Cardiac muscle cell (in vitro differentiated cells and primary cell): ENCODE data around the gene PAQR8. TPM values are rescaled to one million over a fixed set of nuclear protein-coding genes. Genes with fewer than 3 reads are reported as not detected.

ENCODE experiments used
- DNase-seq, 2 donors: peaks; one replicate each; pipeline versions ENCODE4 v3.0.0 to v3.0.0-alpha.2; 2010 to 2017; ENCODE audit warnings: low read depth in 1 of 2, low spot score in 1 of 2
- H3K27ac ChIP-seq: fragments of 200-600 bp; sonication (generic); 2 replicates; pipeline ENCODE4 v1.5.1; 2016
- H3K27me3 ChIP-seq: fragments of 200-600 bp; sonication (generic); 2 replicates; pipeline ENCODE4 v1.6.0; 2016; ENCODE audit warnings: control low read depth
- H3K36me3 ChIP-seq: fragments of 200-600 bp; sonication (generic); 2 replicates; pipeline ENCODE4 v1.5.1; 2016; ENCODE audit warnings: control low read depth
- H3K4me1 ChIP-seq: fragments of 200-600 bp; sonication (generic); 2 replicates; pipeline ENCODE4 v1.8.1; 2017; ENCODE audit warnings: low read depth, mild to moderate bottlenecking, mixed run types
- H3K4me3 ChIP-seq: fragments of 200-600 bp; sonication (generic); 2 replicates; pipeline ENCODE4 v1.5.1; 2016; ENCODE audit warnings: mild to moderate bottlenecking
- H3K9me3 ChIP-seq: fragments of 200-600 bp; sonication (generic); 2 replicates; pipeline ENCODE4 v1.5.1; 2017; ENCODE audit warnings: low read depth, mild to moderate bottlenecking, control low read depth
- CTCF ChIP-seq: IDR thresholded peaks from 2 replicates; pipeline ENCODE4 v1.5.1; 2012; ENCODE audit warnings: low read depth, mild to moderate bottlenecking, low read length
- polyA plus RNA-seq: library from polyadenylated mRNA; unstranded; fragments of >200 nt; fragmentation: Nextera tagmentation; extraction: Ambion mirVana; gene quantifications from 2 replicates; pipeline ENCODE4 v1.2.1, GENCODE V29; 2016
- total RNA-seq: library from RNA; depleted of rRNA; stranded (reverse); fragments of >200 nt; gene quantifications from 2 replicates; pipeline ENCODE4 v1.2.3, GENCODE V29; 2016

PAQR8 gene
- total and polyA plus RNA-seq, 2 experiments from 2014 or later, result 15.5 to 16.8 TPM

GRCh38 chr6:52403086-52403485 lies 41.1 kb downstream of the PAQR8 start:
- Histone ChIP-seq H3K9me3 (no peaks in the 10 kb centered on the region), H3K27ac (no peak overlapping the region), H3K36me3 (no peaks in the 10 kb centered on the region), H3K4me1 (peaks cover 5% of the 10 kb centered on the region), H3K4me3 (no peak overlapping the region), H3K27me3 (no peaks in the 10 kb centered on the region)
- no peak for DNase-seq
- no peak for TF ChIP-seq CTCF

GRCh38 chr6:52403627-52404026 lies 41.7 kb downstream of the PAQR8 start:
- H3K27ac ChIP-seq, result no peak overlapping the region
- no peak overlapping the region for H3K4me3 ChIP-seq
- H3K9me3 ChIP-seq, result no peaks in the 10 kb centered on the region
- peaks cover 5% of the 10 kb centered on the region for H3K4me1 ChIP-seq
- no peaks in the 10 kb centered on the region for H3K27me3 ChIP-seq
- TF ChIP-seq CTCF, result no peak
- no peaks in the 10 kb centered on the region for H3K36me3 ChIP-seq
- no peak for DNase-seq

GRCh38 chr6:52405243-52405642 lies 43.3 kb downstream of the PAQR8 start:
- Histone ChIP-seq H3K27ac (no peak overlapping the region), H3K36me3 (no peaks in the 10 kb centered on the region), H3K27me3 (no peaks in the 10 kb centered on the region), H3K4me3 (no peak overlapping the region), H3K9me3 (no peaks in the 10 kb centered on the region), H3K4me1 (no peaks in the 10 kb centered on the region)
- TF ChIP-seq CTCF, result no peak
- DNase-seq, result no peak

GRCh38 chr6:52407467-52407866 lies 45.5 kb downstream of the PAQR8 start:
- H3K27ac ChIP-seq, result no peak overlapping the region
- peak; percentile 48 for TF ChIP-seq CTCF
- no peaks in the 10 kb centered on the region for H3K36me3 ChIP-seq
- no peak overlapping the region for H3K4me3 ChIP-seq
- H3K9me3 ChIP-seq, result no peaks in the 10 kb centered on the region
- H3K27me3 ChIP-seq, result no peaks in the 10 kb centered on the region
- no peaks in the 10 kb centered on the region for H3K4me1 ChIP-seq
- DNase-seq, result peak; percentile 51 to 60

GRCh38 chr6:52409499-52409898 lies 47.5 kb downstream of the PAQR8 start:
- TF ChIP-seq CTCF, result no peak
- H3K4me3 ChIP-seq, result no peak overlapping the region
- no peaks in the 10 kb centered on the region for H3K27me3 ChIP-seq

GRCh38 chr6:52410979-52411378 lies 49.0 kb downstream of the PAQR8 start:
- DNase-seq, result no peak
- H3K4me1 ChIP-seq, result no peaks in the 10 kb centered on the region
- H3K36me3 ChIP-seq, result no peaks in the 10 kb centered on the region
- H3K27ac ChIP-seq, result no peak overlapping the region
- no peak for TF ChIP-seq CTCF
- no peaks in the 10 kb centered on the region for H3K9me3 ChIP-seq
- H3K4me3 ChIP-seq, result no peak overlapping the region
- H3K27me3 ChIP-seq, result no peaks in the 10 kb centered on the region

More at GRCh38 chr6:52409499-52409898, 47.5 kb downstream of the PAQR8 start:
- Histone ChIP-seq H3K9me3 (no peaks in the 10 kb centered on the region), H3K4me1 (no peaks in the 10 kb centered on the region), H3K27ac (no peak overlapping the region), H3K36me3 (no peaks in the 10 kb centered on the region)
- peak in 1 of 2 donors; percentile 52 for DNase-seq
